HCT116 (cell line): Measurements from ENCODE around the gene SCRN1. TPM values are rescaled to one million over a fixed set of nuclear protein-coding genes. Genes with fewer than 3 reads are reported as not detected.

Experiments
- ATAC-seq: fragments of 200-7000 bp; cut with Tn5 transposase; 2 replicates; pipeline ENCODE4 v1.9.1; 2020; ENCODE audit warnings: mild to moderate bottlenecking, moderate library complexity
- Bru-seq: library from RNA; stranded (reverse); fragments of 400-500 nt; gene quantifications from one replicate; lab custom pipeline; 2021; lab: Mats Ljungman, UMichigan
- BruChase-seq, 2 experiments: library from RNA; stranded (reverse); fragments of 400-500 nt; gene quantifications; one replicate each; lab custom pipeline; 2021; lab: Mats Ljungman, UMichigan
- BruUV-seq: library from RNA; stranded (reverse); fragments of 400-500 nt; replicated peaks from 2 replicates; lab custom pipeline; 2021; lab: Mats Ljungman, UMichigan
- CTCF ChIA-PET: fragments of 300-600 bp; sonication (Branson Sonifier 250); formaldehyde crosslinking; loops from one replicate; lab custom pipeline; 2021; ENCODE audit warnings: antibody characterized with exemption; lab: Charles Lee
- POLR2A ChIA-PET: fragments of 300-600, 350-600 bp; sonication (Branson Sonifier 250); formaldehyde crosslinking; loops from one replicate; lab custom pipeline; 2021; ENCODE audit warnings: antibody characterized with exemption; lab: Charles Lee
- RAD21 ChIA-PET, 2 experiments: fragments of 300-600 bp; sonication (Branson Sonifier 250); formaldehyde crosslinking; loops; one replicate each; lab custom pipeline; 2023; ENCODE audit warnings: low total read pairs in 2 of 2; ENCODE audit not compliant: uncharacterized antibody in 2 of 2, unreplicated experiment in 2 of 2, low non-redundant PET in 1 of 2; lab: Charles Lee
- DNase-seq: peaks from one replicate; pipeline ENCODE4 v3.0.0-alpha.2; 2010; ENCODE audit warnings: low read depth, low spot score
- H2AFZ ChIP-seq: fragments of 200-600 bp; shearing (Covaris generic), sonication (generic); 2 replicates; pipeline ENCODE4 v1.6.1; 2017; ENCODE audit warnings: low read depth, mixed run types, mixed read lengths, antibody characterized with exemption, low read length; ENCODE audit not compliant: poor library complexity, severe bottlenecking
- H3K27ac ChIP-seq: 2 replicates; pipeline ENCODE4 v1.5.1; 2012; ENCODE audit warnings: low read depth, low read length
- H3K27me3 ChIP-seq: fragments of 200-600 bp; sonication (generic); 2 replicates; pipeline ENCODE4 v1.6.1; 2016; ENCODE audit warnings: mixed run types, low read length, mixed read lengths; ENCODE audit not compliant: insufficient read depth
- H3K36me3 ChIP-seq, 2 experiments: fragments of 200-500 bp in 1 of 2; fragments of 200-600 bp in 1 of 2; sonication (Bioruptor generic) in 1 of 2; sonication (generic) in 1 of 2; 2 replicates each; pipeline versions ENCODE4 v1.5.1 to v1.6.1; 2014 to 2016; ENCODE audit warnings: low read length in 2 of 2, inconsistent platforms in 1 of 2, mixed read lengths in 1 of 2, mixed run types in 1 of 2; ENCODE audit not compliant: insufficient read depth in 2 of 2, control insufficient read depth in 1 of 2
- H3K4me1 ChIP-seq, 2 experiments: fragments of 200-600 bp in 1 of 2; sonication (generic) in 1 of 2; 2 replicates each; pipeline versions ENCODE4 v1.5.1 to v1.6.1; 2012 to 2017; ENCODE audit warnings: low read length in 2 of 2, inconsistent platforms in 1 of 2, mild to moderate bottlenecking in 1 of 2, mixed read lengths in 1 of 2, mixed run types in 1 of 2, moderate library complexity in 1 of 2; ENCODE audit not compliant: insufficient read depth in 2 of 2, control insufficient read depth in 1 of 2
- H3K4me2 ChIP-seq: fragments of 200-600 bp; sonication (generic); 2 replicates; pipeline ENCODE4 v1.6.1; 2017; ENCODE audit warnings: mixed run types, low read length, mixed read lengths
- H3K4me3 ChIP-seq, 2 experiments: fragments of 200-600 bp in 1 of 2; sonication (generic) in 1 of 2; replicated peaks in 1 of 2; 2 replicates each; pipeline ENCODE4 v1.5.1; 2011 to 2016; ENCODE audit warnings: low read length in 2 of 2, control low read depth in 1 of 2, low read depth in 1 of 2, mild to moderate bottlenecking in 1 of 2, mixed read lengths in 1 of 2, mixed run types in 1 of 2
- H3K79me2 ChIP-seq: fragments of 200-600 bp; sonication (generic); 2 replicates; pipeline ENCODE4 v1.6.1; 2017; ENCODE audit warnings: mild to moderate bottlenecking, mixed run types, low read length, moderate library complexity, mixed read lengths; ENCODE audit not compliant: insufficient read depth
- H3K9ac ChIP-seq: fragments of 200-600 bp; sonication (generic); 2 replicates; pipeline ENCODE4 v1.6.1; 2016; ENCODE audit warnings: low read length, mixed read lengths
- H3K9me2 ChIP-seq: fragments of 200-600 bp; sonication (generic), shearing (Covaris generic); 2 replicates; pipeline ENCODE4 v1.6.1; 2017; ENCODE audit warnings: mixed run types, mild to moderate bottlenecking, moderate library complexity; ENCODE audit not compliant: insufficient read depth
- H3K9me3 ChIP-seq, 2 experiments: fragments of 200-500 bp in 1 of 2; fragments of 200-600 bp in 1 of 2; sonication (Bioruptor generic) in 1 of 2; sonication (generic) in 1 of 2; 2 replicates each; pipeline ENCODE4 v1.6.1; 2014 to 2017; ENCODE audit warnings: low read length in 2 of 2, mixed read lengths in 2 of 2, inconsistent platforms in 1 of 2, low read depth in 1 of 2, mild to moderate bottlenecking in 1 of 2, mixed run types in 1 of 2, moderate library complexity in 1 of 2; ENCODE audit not compliant: control insufficient read depth in 1 of 2, insufficient read depth in 1 of 2
- H4K20me1 ChIP-seq: fragments of 200-600 bp; sonication (generic), shearing (Covaris generic); 2 replicates; pipeline ENCODE4 v1.6.1; 2017; ENCODE audit warnings: mixed run types, mild to moderate bottlenecking, moderate library complexity; ENCODE audit not compliant: insufficient read depth
- EZH2 ChIP-seq: fragments of 200-600 bp; sonication (generic); IDR thresholded peaks from 2 replicates; pipeline ENCODE4 v1.6.1; 2017; ENCODE audit warnings: antibody characterized with exemption, mixed run types
- POLR2A ChIP-seq: IDR thresholded peaks from 2 replicates; pipeline ENCODE4 v1.7.0; 2011; ENCODE audit warnings: borderline replicate concordance; ENCODE audit not compliant: insufficient read depth, insufficient read length; ENCODE audit errors: extremely low read depth
- POLR2AphosphoS5 ChIP-seq: IDR thresholded peaks from 2 replicates; pipeline ENCODE4 v1.6.1; 2011; ENCODE audit warnings: mild to moderate bottlenecking, low read depth, low read length, moderate library complexity
- ZFX ChIP-seq: fragments of 450-650 bp; IDR thresholded peaks from 2 replicates; pipeline ENCODE4 v1.6.1; 2017
- ZNF274 ChIP-seq: fragments of 200-500 bp; sonication (Bioruptor generic); IDR thresholded peaks from 2 replicates; pipeline ENCODE4 v1.6.1; 2014; ENCODE audit warnings: mild to moderate bottlenecking, low read depth, low read length, inconsistent platforms
- intact Hi-C: fragments of 100-400 bp; cut with micrococcal nuclease; formaldehyde crosslinking; loops from 2 replicates; pipeline ENCODE4 v1.10.0; 2022
- long read RNA-seq: library from polyadenylated mRNA; unstranded; transcript quantifications from one replicate; pipeline ENCODE4 v2.0.0, GENCODE V29; 2021; ENCODE audit not compliant: unreplicated experiment
- polyA plus RNA-seq: library from polyadenylated mRNA; unstranded; fragments of >200 nt; gene quantifications from 2 replicates; pipeline ENCODE4 v1.2.1, GENCODE V29; 2012; ENCODE audit warnings: missing spikeins
- total RNA-seq: library from RNA; stranded (reverse); gene quantifications from one replicate; pipeline ENCODE4 v1.2.1, GENCODE V29; 2021; ENCODE audit not compliant: unreplicated experiment

Gene SCRN1
- total RNA-seq = 76.8 TPM
- polyA plus RNA-seq = 46.6 and 49.8 TPM in 2 replicates
- Bru-seq, nascent RNA = percentile 84 among the genes with signal in this experiment
- percentile 91 among the genes with signal in this experiment for BruChase-seq, experiment 1, labeled RNA remaining after a 6-hour chase
- BruChase-seq, experiment 2, labeled RNA remaining after a 2-hour chase = percentile 80 among the genes with signal in this experiment
- long read RNA-seq, full-length matches to known transcripts = 112 of 191 reads
- long read RNA-seq, partial matches to known transcripts = 4 of 191 reads
- long read RNA-seq, other reads (novel, unspliced or antisense) = 75 of 191 reads

- ATAC-seq (peak; percentile 60), DNase-seq (no peak)
- Histone ChIP-seq H3K4me3 (peak within 1 kb of the TSS; percentile 80 to 88), H2AFZ (peak within 1 kb of the TSS; percentile 59), H3K4me2 (peak within 1 kb of the TSS; percentile 91), H3K9me3 (0 out of 4 replicates have a peak, but pooled peaks cover 0 to 3% of the 10 kb centered on the region in 2 experiments), H3K79me2 (peaks cover 45% of the 10 kb centered on the region), H3K27me3 (no peaks in the 10 kb centered on the region), H3K36me3 (no peaks in the 10 kb centered on the region), H3K4me1 (peaks cover 14 to 42% of the 10 kb centered on the region in 2 experiments), H3K27ac (peak within 1 kb of the TSS; percentile 100), H3K9ac (peak within 1 kb of the TSS; percentile 95), H4K20me1 (no peaks in the 10 kb centered on the region), H3K9me2 (no peaks in the 10 kb centered on the region)
- no TSS peak for BruUV-seq
- POLR2A ChIA-PET = no interaction called here
- intact Hi-C loops = no loop called here
- TF ChIP-seq POLR2AphosphoS5 (peak; percentile 50), POLR2A (peak; percentile 9), ZFX (peak; percentile 74), ZNF274 (no peak)
- CTCF ChIA-PET = interaction anchor here (0.6 to 1.2 kb wide), 2 partner anchors 72 to 363 kb away, joined by 3 to 5 read pairs; no protein-coding TSS in a partner anchor
- RAD21 ChIA-PET = interaction anchor here in 1 of 2 experiments (0.5 kb wide), 1 partner anchor 72 kb away, joined by 3 read pairs; no protein-coding TSS in a partner anchor
Measured at GRCh38 chr7:29989257-29989995, at the start of gene SCRN1. TSS of gene SCRN1 (minus strand) at chr7:29989801. CDS start at chr7:29969067, 20,734 bp downstream.

- ChIA-PET RAD21 (no interaction called here), CTCF (interaction anchor here (1.6 kb wide), 1 partner anchor 23 kb away, joined by 4 read pairs; no protein-coding TSS in a partner anchor), POLR2A (no interaction called here)
- no peak overlapping the region for H3K9ac ChIP-seq
- H3K4me1 ChIP-seq = no peaks in the 10 kb centered on the region
- H3K4me3 ChIP-seq = no peak overlapping the region
- no peak overlapping the region for H2AFZ ChIP-seq
- H3K9me2 ChIP-seq = no peaks in the 10 kb centered on the region
- intact Hi-C loops = no loop called here
- no peaks in the 10 kb centered on the region for H4K20me1 ChIP-seq
- no peaks in the 10 kb centered on the region for H3K27me3 ChIP-seq
- no TSS peak for BruUV-seq
- H3K9me3 ChIP-seq = no peaks in the 10 kb centered on the region
- peaks cover 7% of the 10 kb centered on the region; the same call in 1 of the 2 replicates for H3K79me2 ChIP-seq
- DNase-seq (no peak), ATAC-seq (no peak)
- TF ChIP-seq EZH2 = no peak
- no peak overlapping the region for H3K4me2 ChIP-seq
- H3K27ac ChIP-seq = no peak overlapping the region
- H3K36me3 ChIP-seq = no peaks in the 10 kb centered on the region
Measured at GRCh38 chr7:30038196-30038980, 48.8 kb upstream of the SCRN1 start.
